ENCODE results near the gene PAPPA. TPM values are rescaled to one million over a fixed set of nuclear protein-coding genes. Genes with fewer than 3 reads are reported as not detected.

Gene PAPPA
- total RNA-seq, 1 experiment from 2014 or later = 0.17 TPM

- H3K9me3 Mint-ChIP-seq = no peaks in the 10 kb centered on the region
- no peak overlapping the region for H2AK5ac ChIP-seq (ENCODE audit: insufficient read length, low read length)
- H2BK15ac ChIP-seq (ENCODE audit: low read depth, low read length) = no peak overlapping the region
- H3T11ph ChIP-seq (ENCODE audit: low read length) = no peak overlapping the region
- no peaks in the 10 kb centered on the region for H3K9me3 ChIP-seq (ENCODE audit: control insufficient read depth, low read depth, low read length)
- H3K4ac ChIP-seq (ENCODE audit: low read depth, low read length) = no peak overlapping the region
- no peak overlapping the region for H2BK5ac ChIP-seq (ENCODE audit: insufficient read length, low read length)
- H3K23ac ChIP-seq (ENCODE audit: insufficient read length, low read depth, low read length) = no peak overlapping the region
- H3K4me1 ChIP-seq (ENCODE audit: insufficient read depth, low read length) = no peaks in the 10 kb centered on the region
- H3K4me1 Mint-ChIP-seq = no peaks in the 10 kb centered on the region; a peak in 1 of 4 replicates
- no peak overlapping the region for H4K8ac ChIP-seq (replicated peaks; ENCODE audit: insufficient read length, low read depth, low read length)
- no peak overlapping the region for H3K14ac ChIP-seq (ENCODE audit: insufficient read depth, low read length)
- no peak overlapping the region for H3K4me2 ChIP-seq (ENCODE audit: insufficient read depth, insufficient read length, low read length)
- no peaks in the 10 kb centered on the region for H3K79me2 ChIP-seq (ENCODE audit: insufficient read depth, low read length)
- no peak overlapping the region for H2BK12ac ChIP-seq (ENCODE audit: insufficient read length, low read depth, low read length)
- no peaks in the 10 kb centered on the region for H3K27me3 ChIP-seq (ENCODE audit: insufficient read depth, low read length)
- H3K27ac Mint-ChIP-seq = no peak overlapping the region
- no peak overlapping the region for H3K9ac ChIP-seq (ENCODE audit: extremely low read depth, insufficient read length, low read length)
- H2BK120ac ChIP-seq (ENCODE audit: low read depth, low read length, poor library complexity, severe bottlenecking) = no peak overlapping the region
- no peak overlapping the region for H3K18ac ChIP-seq (ENCODE audit: insufficient read length, low read depth, low read length)
- no peaks in the 10 kb centered on the region for H3K23me2 ChIP-seq (ENCODE audit: insufficient read length, low read depth, low read length, poor library complexity, severe bottlenecking)
- H2AFZ ChIP-seq (ENCODE audit: low read length) = no peak overlapping the region
- no peak overlapping the region for H4K5ac ChIP-seq (ENCODE audit: insufficient read length, low read depth, low read length)
- no peak overlapping the region for H3K27ac ChIP-seq (ENCODE audit: insufficient read length, low read depth, low read length)
- H3K36me3 Mint-ChIP-seq (ENCODE audit: insufficient read depth in 1 of 3, low read depth in 3 of 3) = no peaks in the 10 kb centered on the region
- no peak overlapping the region for H4K91ac ChIP-seq (ENCODE audit: insufficient read length, low read depth, low read length)
- H3K27me3 Mint-ChIP-seq (ENCODE audit: low read depth) = peaks cover 22% of the 10 kb centered on the region
- no peak overlapping the region for H3K4me3 Mint-ChIP-seq
- no peaks in the 10 kb centered on the region for H4K20me1 ChIP-seq (ENCODE audit: control insufficient read depth, insufficient read depth, insufficient read length)
- no CpG with 5 or more reads among the region's 4 CpGs for WGBS (ENCODE audit: extremely low coverage, insufficient read length, low lambda C conversion rate)
- DNase-seq = no peak
- no peaks in the 10 kb centered on the region for H3K79me1 ChIP-seq (ENCODE audit: insufficient read depth, low read depth, low read length, poor library complexity, severe bottlenecking)
- no peak overlapping the region for H3K56ac ChIP-seq (ENCODE audit: insufficient read length, low read depth, low read length)
- no peak for TF ChIP-seq CTCF (conservative IDR thresholded peaks at IDR 0.05)
- no peak overlapping the region for H2BK20ac ChIP-seq (ENCODE audit: low read depth, low read length, poor library complexity, severe bottlenecking)
These were observed 83.9 kb downstream of the PAPPA start for GRCh38 chr9:116237456-116237855.

All from H9 (cell line).